AG10803 (cell line): ENCODE data around the gene CIAPIN1.
"Not testable (repeated sequence)": the region's sequence is repeated elsewhere in the genome, so short reads cannot be mapped to it uniquely, and the experiment has no call there.

Experiments
- DNase-seq: peaks from one replicate; pipeline ENCODE4 v3.0.0; 2010; ENCODE audit warnings: low read depth
- H3K4me3 ChIP-seq: 2 replicates; pipeline ENCODE4 v1.5.1; 2011; ENCODE audit warnings: mild to moderate bottlenecking, low read length, control low read depth
- CTCF ChIP-seq: conservative IDR thresholded peaks from 2 replicates; pipeline ENCODE4 v1.5.1; 2011; ENCODE audit warnings: mild to moderate bottlenecking, low read length, control low read depth, inconsistent platforms

The CIAPIN1 gene

DNA sequence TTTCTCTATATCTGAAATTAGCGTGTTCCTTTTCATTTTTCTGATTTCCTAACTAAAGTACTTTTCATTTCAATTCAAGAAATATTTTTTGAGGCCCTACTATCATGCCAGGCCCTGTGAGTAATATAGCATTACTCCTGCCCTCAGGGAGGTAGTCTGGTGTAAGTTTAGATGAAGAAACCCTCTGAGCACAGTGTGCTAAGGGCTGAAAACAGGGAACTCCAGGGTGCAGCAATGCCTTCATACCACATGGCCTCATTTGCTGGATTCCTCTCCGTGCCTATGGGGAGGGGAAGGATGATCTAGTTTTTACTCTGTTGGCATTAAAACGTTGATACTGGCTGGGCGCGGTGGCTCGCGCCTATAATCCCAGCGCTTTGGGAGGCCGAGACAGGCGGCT is 4.8 kb upstream of the CIAPIN1 start:
- H3K4me3 ChIP-seq: no peak overlapping the region

GRCh38 chr16:57446531-57447185 is 527 bp downstream of the CIAPIN1 start:
- peak; percentile 16 for DNase-seq
- TF ChIP-seq CTCF: no peak
- peak overlapping the region; percentile 76 for H3K4me3 ChIP-seq

More for the DNA sequence above, 4.8 kb upstream of the CIAPIN1 start:
- no peak for TF ChIP-seq CTCF
- no peak for DNase-seq

DNA sequence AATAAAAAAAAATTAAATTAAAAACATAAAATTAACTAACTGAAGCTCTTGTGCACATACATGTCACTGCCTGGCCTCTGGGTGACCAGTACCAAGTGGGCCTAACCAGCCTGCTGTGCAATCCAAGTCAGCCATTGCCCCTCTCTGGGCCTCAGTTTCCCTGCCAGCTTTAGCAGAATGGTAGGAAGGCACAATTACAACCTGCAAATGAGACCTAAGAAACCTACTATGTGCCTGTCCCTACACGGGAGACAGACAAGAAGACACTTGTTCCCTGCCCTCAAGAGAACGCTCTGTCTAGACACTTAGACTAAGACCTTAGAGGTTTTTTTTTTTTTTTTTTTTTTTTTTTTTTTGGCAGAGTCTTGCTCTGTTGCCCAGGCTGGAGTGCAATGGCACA is 1.7 kb downstream of the CIAPIN1 start:
- TF ChIP-seq CTCF: no peak
- no peak for DNase-seq
- H3K4me3 ChIP-seq: no peak overlapping the region

DNA sequence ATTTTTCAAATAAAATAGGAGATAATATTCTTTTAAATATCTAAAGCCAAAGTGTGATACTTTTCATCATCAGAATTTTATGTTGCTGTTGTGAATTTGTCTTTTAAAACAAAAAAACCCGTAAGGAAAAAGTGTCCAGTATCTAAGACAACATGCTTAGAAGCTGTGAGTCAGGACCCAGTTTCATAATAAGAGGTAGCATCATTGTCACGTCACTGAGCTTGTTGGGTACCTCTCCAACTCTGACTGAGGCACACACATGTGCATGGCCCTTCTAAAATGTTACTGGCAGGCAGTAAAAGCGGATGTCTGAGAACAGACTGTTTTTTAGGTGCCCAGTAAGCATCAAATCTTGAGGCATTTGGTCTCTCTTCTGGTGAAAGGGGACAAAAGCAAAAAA is 2.5 kb downstream of the CIAPIN1 start:
- TF ChIP-seq CTCF: no peak
- H3K4me3 ChIP-seq: no peak overlapping the region
- peak; percentile 70 for DNase-seq

- DNase-seq, H3K4me3 ChIP-seq: not testable (repeated sequence)
Observed at GRCh38 chr16:57440551-57440950, 6.6 kb downstream of the CIAPIN1 start.

- DNase-seq, H3K4me3 ChIP-seq: not testable (repeated sequence)
Observed at GRCh38 chr16:57439947-57440346, 7.2 kb downstream of the CIAPIN1 start.

- H3K4me3 ChIP-seq: no peak overlapping the region
- TF ChIP-seq CTCF: no peak
- no peak for DNase-seq
Observed at GRCh38 chr16:57435838-57436237, 11.3 kb downstream of the CIAPIN1 start.

GRCh38 chr16:57434003-57434402 is 13.2 kb downstream of the CIAPIN1 start:
- no peak for TF ChIP-seq CTCF
- no peak overlapping the region for H3K4me3 ChIP-seq
- no peak for DNase-seq
